KBM-7 (cell line): ENCODE data around the gene TBL1Y.
A peak's percentile ranks its signal among the peaks of the same experiment; 100 is the strongest.
"Not testable (repeated sequence)": the region's sequence is repeated elsewhere in the genome, so short reads cannot be mapped to it uniquely, and the experiment has no call there.

ENCODE experiments used
- DNase-seq: peaks from one replicate; pipeline ENCODE4 v3.0.0-alpha.2; 2015
- in situ Hi-C: fragments of 300-500 bp; cut with MboI; formaldehyde crosslinking; loops from 2 replicates; pipeline ENCODE4 v1.14.3; 2020; ENCODE audit warnings: low sequenced_read_pairs, low pct_unique_long_range_greater_than_20kb, mixed read lengths

TBL1Y gene

GRCh38 chrY:7040662-7041061 is 130.2 kb downstream of the TBL1Y start:
- in situ Hi-C loops = no loop called here
- DNase-seq = no peak

GRCh38 chrY:7041983-7042382 is 131.5 kb downstream of the TBL1Y start:
- in situ Hi-C loops = no loop called here
- no peak for DNase-seq

GRCh38 chrY:7052461-7052860 is 142.0 kb downstream of the TBL1Y start:
- DNase-seq, in situ Hi-C loops: not testable (repeated sequence)

GRCh38 chrY:7056886-7057285 is 146.4 kb downstream of the TBL1Y start:
- no peak for DNase-seq
- in situ Hi-C loops = no loop called here

GRCh38 chrY:7078725-7079124 is 168.2 kb downstream of the TBL1Y start:
- in situ Hi-C loops = no loop called here
- DNase-seq = no peak

GRCh38 chrY:7080548-7080947 is 170.1 kb downstream of the TBL1Y start:
- DNase-seq = not testable (repeated sequence)
- in situ Hi-C loops = loop anchor here (10.0 kb wide), 1 partner anchor 106 kb away; no protein-coding TSS in a partner anchor

- in situ Hi-C loops = loop anchor here (10.0 kb wide), 1 partner anchor 111 kb away; no protein-coding TSS in a partner anchor
- peak; percentile 96 for DNase-seq
These were observed 175.1 kb downstream of the TBL1Y start for GRCh38 chrY:7085606-7086005.

- peak; percentile 18 for DNase-seq
- in situ Hi-C loops = no loop called here
These were observed 182.3 kb downstream of the TBL1Y start for GRCh38 chrY:7092836-7093235.

- no peak for DNase-seq
- in situ Hi-C loops = no loop called here
These were observed 183.9 kb downstream of the TBL1Y start for GRCh38 chrY:7094365-7094764.

- in situ Hi-C loops = no loop called here
- no peak for DNase-seq
These were observed 186.5 kb downstream of the TBL1Y start for GRCh38 chrY:7097021-7097420.

GRCh38 chrY:7099742-7100141 is 189.2 kb downstream of the TBL1Y start:
- DNase-seq = peak; percentile 44
- in situ Hi-C loops = no loop called here

GRCh38 chrY:7102680-7103079 is 192.2 kb downstream of the TBL1Y start:
- in situ Hi-C loops = no loop called here
- no peak for DNase-seq

- DNase-seq = no peak
- in situ Hi-C loops = no loop called here
These were observed 196.7 kb downstream of the TBL1Y start for GRCh38 chrY:7107179-7107578.

- in situ Hi-C loops = no loop called here
- no peak for DNase-seq
These were observed 199.6 kb downstream of the TBL1Y start for GRCh38 chrY:7110086-7110485.

GRCh38 chrY:7115871-7116270 is 205.4 kb downstream of the TBL1Y start:
- DNase-seq = no peak
- in situ Hi-C loops = no loop called here

- in situ Hi-C loops = no loop called here
These were observed 211.7 kb downstream of the TBL1Y start for GRCh38 chrY:7122202-7122601.

GRCh38 chrY:7125136-7126056 is 214.9 kb downstream of the TBL1Y start:
- no peak for DNase-seq
- in situ Hi-C loops = no loop called here

More at GRCh38 chrY:7122202-7122601, 211.7 kb downstream of the TBL1Y start:
- no peak for DNase-seq

GRCh38 chrY:7128211-7128610 is 217.7 kb downstream of the TBL1Y start:
- in situ Hi-C loops = no loop called here
- no peak for DNase-seq
